GM19397 (cell line): ENCODE results near the gene NMBR.
A peak's percentile ranks its signal among the peaks of the same experiment; 100 is the strongest.
"Not testable (repeated sequence)": the region's sequence is repeated elsewhere in the genome, so short reads cannot be mapped to it uniquely, and the experiment has no call there.

Experiments
- ATAC-seq: cut with Tn5 transposase; IDR thresholded peaks from one replicate; pipeline ENCODE4 v1.9.1; 2021; ENCODE audit warnings: mild to moderate bottlenecking, moderate library complexity; ENCODE audit not compliant: unreplicated experiment

Gene NMBR

GRCh38 chr6:142071981-142072380 is 74.9 kb downstream of the NMBR start:
- no peak for ATAC-seq

GRCh38 chr6:142068416-142068815 is 78.5 kb downstream of the NMBR start:
- no peak for ATAC-seq

DNA sequence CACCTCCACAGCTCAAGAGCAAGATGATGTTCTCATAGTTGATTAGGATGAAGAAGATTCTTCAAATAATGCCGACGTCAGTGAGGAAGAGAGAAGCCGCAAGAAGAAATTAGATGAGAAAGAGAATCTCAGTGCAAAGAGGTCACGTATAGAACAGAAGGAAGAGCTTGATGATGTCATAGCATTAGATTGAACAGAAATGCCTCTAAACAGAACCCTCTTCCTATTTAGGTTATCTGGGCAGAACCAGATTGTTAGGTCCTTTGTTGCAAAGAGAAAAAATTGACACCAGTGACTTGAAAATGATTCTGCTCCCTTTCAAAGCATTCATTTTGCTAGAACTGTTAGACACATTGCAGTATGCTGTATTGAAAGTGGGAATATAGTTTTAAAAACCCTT is 84.1 kb downstream of the NMBR start:
- ATAC-seq = not testable (repeated sequence)

- ATAC-seq = no peak
Observed at GRCh38 chr6:142058551-142059290, 88.2 kb downstream of the NMBR start.

DNA sequence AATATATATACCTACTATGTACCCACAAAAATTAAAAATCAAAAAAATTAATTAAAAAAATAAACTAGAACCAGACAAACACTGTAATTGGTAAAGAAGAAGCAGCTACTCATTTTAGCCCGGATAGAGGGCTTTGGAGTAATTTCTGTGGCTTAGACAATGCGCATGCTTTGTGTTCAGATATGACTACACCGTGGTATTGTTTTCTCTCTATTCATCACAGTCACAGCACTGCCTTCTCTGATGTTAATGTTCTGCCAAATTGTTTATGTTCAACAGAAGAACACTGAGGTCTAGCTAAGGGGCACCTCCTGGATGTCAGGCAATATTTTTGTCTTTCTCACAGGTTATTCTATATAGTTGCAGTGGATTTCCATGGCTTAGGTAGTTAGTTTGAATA is 91.7 kb downstream of the NMBR start:
- ATAC-seq = peak; percentile 69

DNA sequence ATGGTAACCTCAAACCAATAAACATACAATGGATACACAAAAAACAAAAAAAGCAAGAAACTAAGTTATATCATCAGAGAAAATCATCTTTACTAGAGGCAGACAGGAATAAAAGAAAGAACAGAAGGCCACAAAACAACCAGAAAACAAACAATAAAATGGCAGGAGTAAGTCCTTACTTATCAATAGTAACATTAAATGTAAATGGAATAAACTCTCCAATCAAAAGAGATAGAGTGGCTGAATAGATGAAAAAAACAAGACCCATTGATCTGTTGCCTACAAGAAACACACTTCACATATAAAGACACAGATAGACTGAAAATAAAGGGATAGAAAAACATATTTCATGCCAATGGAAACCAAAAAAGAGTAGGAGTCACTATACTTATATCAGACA is 95.5 kb downstream of the NMBR start:
- no peak for ATAC-seq

DNA sequence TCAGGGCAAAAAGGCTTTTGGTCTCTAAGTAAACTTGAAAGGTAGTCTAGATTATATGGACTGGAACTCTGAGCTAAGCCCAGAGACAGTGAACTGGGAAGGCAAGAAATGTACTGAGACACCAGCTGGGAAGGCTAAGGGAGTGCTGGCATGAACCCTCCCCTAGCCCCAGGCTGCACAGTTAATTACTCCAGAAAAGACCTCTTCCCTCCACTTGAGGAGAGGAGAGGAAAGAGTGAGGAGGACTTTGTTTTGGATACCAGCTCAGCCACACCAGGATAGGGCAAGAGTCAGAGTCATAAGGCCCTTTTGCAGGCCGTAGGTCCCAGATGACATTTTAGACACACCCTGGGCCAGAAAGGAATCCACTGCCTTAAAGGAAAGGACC is 98.3 kb downstream of the NMBR start:
- ATAC-seq = no peak

DNA sequence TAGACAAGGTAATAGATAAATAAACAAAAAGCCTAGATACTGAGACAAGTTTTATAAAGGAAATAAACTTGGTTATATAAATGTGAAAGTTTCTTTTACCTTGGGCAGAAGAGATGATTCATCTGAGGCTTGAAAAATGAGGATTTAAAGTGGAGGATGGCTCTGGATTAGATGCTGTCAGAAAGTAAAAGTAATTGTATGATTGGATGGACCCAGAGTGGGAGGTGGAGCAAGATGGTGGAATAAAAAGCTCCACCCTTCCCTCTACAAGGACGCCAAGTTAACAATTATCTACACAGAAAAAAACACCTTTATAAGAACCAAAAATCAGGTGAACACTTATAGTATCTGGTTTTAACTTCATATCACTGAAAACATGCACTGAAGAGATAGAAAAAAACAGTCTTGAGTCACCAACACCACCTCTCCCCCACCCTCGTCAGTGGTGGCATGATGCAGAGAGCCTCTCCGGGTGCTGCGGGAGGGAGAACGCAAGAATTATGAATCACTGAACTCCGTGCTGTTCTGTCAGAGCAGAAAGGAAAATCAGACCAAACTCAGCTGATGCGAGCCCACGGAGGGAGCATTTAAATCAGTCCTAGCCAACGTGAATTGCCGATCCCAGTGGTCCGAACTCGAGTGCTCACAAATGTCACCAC is 98.9 kb downstream of the NMBR start:
- ATAC-seq = no peak

DNA sequence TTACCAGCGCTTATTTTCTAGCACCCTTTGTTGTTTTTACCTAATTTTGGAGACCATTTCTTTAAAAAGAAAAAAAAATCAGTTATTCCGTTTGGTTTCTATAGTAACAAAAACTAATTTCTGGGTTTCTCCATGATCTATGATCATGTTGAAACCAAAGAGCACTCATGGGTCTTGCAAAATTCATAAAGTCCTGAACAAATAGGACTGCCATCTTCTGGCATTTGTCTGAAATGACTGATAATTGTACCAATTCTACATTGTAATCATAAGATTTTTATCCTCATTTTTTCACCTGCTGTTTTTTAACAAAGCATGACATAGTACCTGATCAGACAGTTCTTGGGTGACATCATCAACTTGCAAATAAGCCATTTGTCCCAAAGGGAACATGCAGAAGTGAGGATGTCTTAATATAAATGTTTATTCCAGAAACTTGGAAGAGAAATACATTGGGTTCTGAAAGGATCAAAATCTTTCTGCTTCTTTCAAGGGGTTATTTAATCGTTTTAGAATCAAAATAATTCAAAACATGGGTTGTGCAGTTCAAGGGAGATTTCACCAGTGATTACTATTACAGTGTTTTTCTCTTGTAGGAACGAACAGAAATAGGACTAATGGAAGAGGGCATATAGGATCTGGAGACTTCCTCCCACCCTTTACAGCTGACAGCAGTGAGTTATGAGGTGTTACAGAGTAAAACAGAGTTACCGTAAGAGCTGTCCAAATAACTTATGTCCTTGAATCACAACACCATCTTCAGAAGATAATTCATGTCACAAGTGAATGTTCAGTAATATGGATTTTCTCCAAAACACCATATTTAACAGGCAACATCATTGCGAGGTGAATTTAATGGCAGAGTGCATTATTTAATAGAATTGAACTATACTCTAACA is 101.3 kb downstream of the NMBR start:
- ATAC-seq = no peak

DNA sequence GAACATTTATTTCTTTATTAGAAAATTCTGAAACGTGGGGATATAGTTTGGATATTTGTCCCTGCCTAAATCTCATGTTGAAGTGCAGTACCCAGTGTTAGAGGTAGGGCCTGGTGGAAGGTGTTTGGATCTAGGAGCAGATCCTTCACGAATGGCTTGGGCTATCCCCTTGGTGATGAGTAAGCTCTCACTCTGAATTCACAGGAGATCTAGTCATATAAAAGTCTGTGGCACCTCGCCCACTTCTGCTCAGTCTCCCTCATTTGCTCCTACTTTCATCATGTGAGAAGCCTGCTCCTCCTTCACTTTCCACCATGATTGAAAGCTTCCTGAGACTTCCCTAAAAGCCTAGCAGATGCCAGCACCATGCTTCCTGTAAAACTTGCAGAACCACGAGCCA is 111.0 kb downstream of the NMBR start:
- ATAC-seq = no peak

DNA sequence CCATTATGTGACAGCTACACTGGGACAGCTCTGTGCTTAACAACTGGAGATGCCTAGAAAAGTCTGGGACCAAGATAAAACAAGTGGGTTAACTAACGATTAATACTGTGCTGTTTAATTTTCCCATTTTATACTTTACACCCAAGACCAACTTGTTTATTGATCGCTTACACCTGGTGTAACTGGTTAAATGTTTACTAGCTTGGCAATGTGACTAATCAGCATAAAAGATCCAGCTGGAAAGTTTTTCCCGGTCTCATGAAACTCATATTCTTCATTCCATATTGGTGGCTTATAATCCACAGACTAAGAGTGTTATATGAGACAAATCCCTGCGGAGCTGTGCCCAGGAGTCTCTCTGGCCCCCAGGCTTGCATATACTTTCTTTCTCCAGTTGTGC is 115.9 kb downstream of the NMBR start:
- ATAC-seq = no peak

- ATAC-seq = no peak
Observed at GRCh38 chr6:142030115-142030619, 116.8 kb downstream of the NMBR start.

- no peak for ATAC-seq
Observed at GRCh38 chr6:142028527-142028926, 118.4 kb downstream of the NMBR start.

DNA sequence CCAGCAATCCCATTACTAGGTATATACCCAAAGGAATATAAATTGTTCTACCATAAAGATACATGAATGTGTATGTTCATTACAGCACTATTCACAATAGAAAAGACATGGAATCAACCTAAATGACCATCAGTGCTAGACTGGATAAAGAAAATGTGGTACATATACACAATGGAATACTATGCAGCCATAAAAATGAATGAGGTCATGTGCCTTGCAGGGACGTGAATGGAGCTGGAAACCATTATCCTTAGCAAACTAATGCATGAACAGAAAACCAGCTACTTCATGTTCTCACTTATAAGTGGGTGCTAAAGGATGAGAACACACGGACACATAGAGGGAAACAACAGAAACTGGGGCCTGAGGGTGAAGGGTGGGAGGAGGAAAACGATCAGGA is 119.1 kb downstream of the NMBR start:
- ATAC-seq = not testable (repeated sequence)

- ATAC-seq = no peak
Observed at GRCh38 chr6:142027074-142027473, 119.8 kb downstream of the NMBR start.

DNA sequence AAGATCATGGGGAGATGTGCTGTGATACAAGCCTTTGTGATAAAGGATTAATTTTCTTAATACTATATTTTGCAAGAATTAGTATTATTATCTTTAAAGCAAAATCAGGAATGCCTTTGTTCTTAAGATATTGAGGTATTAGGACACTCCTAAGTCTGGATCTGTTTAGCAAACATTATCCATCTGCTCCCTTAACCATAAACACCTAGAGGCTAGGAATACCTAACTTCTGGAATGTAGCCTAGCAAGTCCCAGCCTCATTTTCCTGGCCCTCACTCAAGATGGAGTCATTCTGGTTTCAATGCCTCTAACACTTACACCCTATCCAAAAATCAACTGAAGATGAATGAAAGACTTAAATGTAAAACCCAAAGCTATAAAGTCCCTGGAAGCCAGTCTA is 120.5 kb downstream of the NMBR start:
- no peak for ATAC-seq
